ENCODE measurements around the gene ZNF350. TPM values are rescaled to one million over a fixed set of nuclear protein-coding genes. Genes with fewer than 3 reads are reported as not detected.

The ZNF350 gene
- total RNA-seq, 1 experiment from 2014 or later: 2.3 TPM

- Histone ChIP-seq H3K4me2 (ENCODE audit: low read length) (no peak overlapping the region), H2AFZ (ENCODE audit: low read depth, low read length, poor library complexity, severe bottlenecking) (no peak overlapping the region), H3K36me3 (ENCODE audit: control insufficient read depth in 1 of 2, insufficient read depth in 2 of 2, low read length in 2 of 2) (peaks cover 2 to 19% of the 10 kb centered on the region in 2 experiments; a peak in 3 of 4 replicates), H3K4me3 (replicated peaks in 1 of 2; ENCODE audit: low read depth in 1 of 2, low read length in 2 of 2) (no peak overlapping the region), H3K4me1 (ENCODE audit: control insufficient read depth in 1 of 2, insufficient read depth in 2 of 2, low read length in 2 of 2) (no peaks in the 10 kb centered on the region), H3K9me3 (ENCODE audit: control insufficient read depth in 1 of 2, insufficient read depth in 1 of 2, low read depth in 1 of 2, low read length in 2 of 2) (peaks cover 25 to 63% of the 10 kb centered on the region in 2 experiments; a peak in 3 of 4 replicates), H3K9ac (ENCODE audit: low read length) (no peak overlapping the region), H3K27me3 (ENCODE audit: insufficient read depth, low read length) (no peaks in the 10 kb centered on the region), H3K27ac (ENCODE audit: low read depth, low read length) (no peak overlapping the region), H3K79me2 (ENCODE audit: insufficient read depth, low read length) (no peaks in the 10 kb centered on the region), H3K9me2 (ENCODE audit: insufficient read depth) (no peaks in the 10 kb centered on the region), H4K20me1 (ENCODE audit: insufficient read depth) (no peaks in the 10 kb centered on the region)
- ChIA-PET RAD21 (ENCODE audit: low non-redundant PET in 1 of 2, low total read pairs in 2 of 2, uncharacterized antibody in 2 of 2, unreplicated experiment in 2 of 2) (no interaction called here), POLR2A (no interaction called here), CTCF (no interaction called here)
- intact Hi-C loops (cut with micrococcal nuclease): no loop called here
- DNase-seq (ENCODE audit: low read depth, low spot score) (no peak), ATAC-seq (no peak)
- TF ChIP-seq EZH2 (IDR thresholded peaks at IDR 0.05) (no peak), JUND (IDR thresholded peaks at IDR 0.05) (no peak), EZH2phosphoT487 (IDR thresholded peaks at IDR 0.05; ENCODE audit: borderline replicate concordance) (no peak), EGR1 (IDR thresholded peaks at IDR 0.05; ENCODE audit: low read depth) (no peak), CEBPB (IDR thresholded peaks at IDR 0.05; ENCODE audit: low read depth) (no peak), POLR2AphosphoS5 (IDR thresholded peaks at IDR 0.05; ENCODE audit: low read depth, low read length) (no peak), MAX (IDR thresholded peaks at IDR 0.05) (no peak), SIN3A (IDR thresholded peaks at IDR 0.05; ENCODE audit: low read depth) (no peak), CBX3 (IDR thresholded peaks at IDR 0.05; ENCODE audit: low read depth) (no peak), RAD21 (IDR thresholded peaks at IDR 0.05; ENCODE audit: low read depth) (no peak), ZBTB33 (IDR thresholded peaks at IDR 0.05; ENCODE audit: extremely low read depth, insufficient replicate concordance, low read length) (no peak), TCF7L2 (IDR thresholded peaks at IDR 0.05; ENCODE audit: borderline replicate concordance, extremely low read depth, insufficient read depth, insufficient read length) (no peak), ATF3 (IDR thresholded peaks at IDR 0.05) (no peak), POLR2A (IDR thresholded peaks at IDR 0.05; ENCODE audit: borderline replicate concordance, extremely low read depth, insufficient read depth, insufficient read length) (no peak), SP1 (IDR thresholded peaks at IDR 0.05; ENCODE audit: low read depth) (no peak)
- TF ChIP-seq, protein P1, sequence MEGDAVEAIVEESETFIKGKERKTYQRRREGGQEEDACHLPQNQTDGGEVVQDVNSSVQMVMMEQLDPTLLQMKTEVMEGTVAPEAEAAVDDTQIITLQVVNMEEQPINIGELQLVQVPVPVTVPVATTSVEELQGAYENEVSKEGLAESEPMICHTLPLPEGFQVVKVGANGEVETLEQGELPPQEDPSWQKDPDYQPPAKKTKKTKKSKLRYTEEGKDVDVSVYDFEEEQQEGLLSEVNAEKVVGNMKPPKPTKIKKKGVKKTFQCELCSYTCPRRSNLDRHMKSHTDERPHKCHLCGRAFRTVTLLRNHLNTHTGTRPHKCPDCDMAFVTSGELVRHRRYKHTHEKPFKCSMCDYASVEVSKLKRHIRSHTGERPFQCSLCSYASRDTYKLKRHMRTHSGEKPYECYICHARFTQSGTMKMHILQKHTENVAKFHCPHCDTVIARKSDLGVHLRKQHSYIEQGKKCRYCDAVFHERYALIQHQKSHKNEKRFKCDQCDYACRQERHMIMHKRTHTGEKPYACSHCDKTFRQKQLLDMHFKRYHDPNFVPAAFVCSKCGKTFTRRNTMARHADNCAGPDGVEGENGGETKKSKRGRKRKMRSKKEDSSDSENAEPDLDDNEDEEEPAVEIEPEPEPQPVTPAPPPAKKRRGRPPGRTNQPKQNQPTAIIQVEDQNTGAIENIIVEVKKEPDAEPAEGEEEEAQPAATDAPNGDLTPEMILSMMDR (IDR thresholded peaks at IDR 0.05 in 2 of 3, conservative IDR thresholded peaks at IDR 0.05 in 1 of 3; ENCODE audit: borderline replicate concordance in 1 of 3, insufficient read depth in 1 of 3, low read depth in 2 of 3, low read length in 2 of 3): no peak
- no TSS peak for BruUV-seq (replicated peaks)
Measured at GRCh38 chr19:51946602-51947001, 40.0 kb downstream of the ZNF350 start.

Data from HCT116 (cell line).